ENCODE results near the gene TLE1.
"Not testable (repeated sequence)": the region's sequence is repeated elsewhere in the genome, so short reads cannot be mapped to it uniquely, and the experiment has no call there.

DNA sequence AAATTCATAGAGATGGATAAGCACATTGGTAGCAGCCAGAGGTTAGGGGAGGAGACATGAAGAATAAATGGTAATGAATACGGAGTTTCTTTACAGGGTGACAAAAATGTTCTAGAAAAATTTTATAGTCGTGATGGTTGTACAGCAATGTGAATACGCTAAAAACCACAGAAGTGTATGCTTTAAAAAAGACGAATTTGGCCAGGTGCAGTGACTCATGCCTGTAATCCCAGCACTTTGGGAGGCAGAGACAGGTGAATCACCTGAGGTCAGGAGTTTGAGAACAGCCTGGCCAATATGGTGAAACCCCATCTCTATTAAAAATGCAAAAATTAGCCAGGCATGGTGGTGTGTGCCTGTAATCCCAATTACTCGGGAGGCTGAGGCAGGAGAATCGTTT, 44.8 kb downstream of the TLE1 start:
- TF ChIP-seq, protein P1, sequence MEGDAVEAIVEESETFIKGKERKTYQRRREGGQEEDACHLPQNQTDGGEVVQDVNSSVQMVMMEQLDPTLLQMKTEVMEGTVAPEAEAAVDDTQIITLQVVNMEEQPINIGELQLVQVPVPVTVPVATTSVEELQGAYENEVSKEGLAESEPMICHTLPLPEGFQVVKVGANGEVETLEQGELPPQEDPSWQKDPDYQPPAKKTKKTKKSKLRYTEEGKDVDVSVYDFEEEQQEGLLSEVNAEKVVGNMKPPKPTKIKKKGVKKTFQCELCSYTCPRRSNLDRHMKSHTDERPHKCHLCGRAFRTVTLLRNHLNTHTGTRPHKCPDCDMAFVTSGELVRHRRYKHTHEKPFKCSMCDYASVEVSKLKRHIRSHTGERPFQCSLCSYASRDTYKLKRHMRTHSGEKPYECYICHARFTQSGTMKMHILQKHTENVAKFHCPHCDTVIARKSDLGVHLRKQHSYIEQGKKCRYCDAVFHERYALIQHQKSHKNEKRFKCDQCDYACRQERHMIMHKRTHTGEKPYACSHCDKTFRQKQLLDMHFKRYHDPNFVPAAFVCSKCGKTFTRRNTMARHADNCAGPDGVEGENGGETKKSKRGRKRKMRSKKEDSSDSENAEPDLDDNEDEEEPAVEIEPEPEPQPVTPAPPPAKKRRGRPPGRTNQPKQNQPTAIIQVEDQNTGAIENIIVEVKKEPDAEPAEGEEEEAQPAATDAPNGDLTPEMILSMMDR (IDR thresholded peaks at IDR 0.05) = not testable (repeated sequence)
- TF ChIP-seq EP300 (IDR thresholded peaks at IDR 0.05; ENCODE audit: low read depth) = not testable (repeated sequence)

Measured in transverse colon (tissue), 3 donors.